Erythroblast (primary cell): ENCODE results near the gene ITPA.

Experiments
- GATA1 ChIP-seq: IDR thresholded peaks from 2 replicates; pipeline ENCODE4 v1.6.1; 2011; ENCODE audit warnings: low read depth, mild to moderate bottlenecking, control low read depth, low read length, moderate library complexity
- POLR2A ChIP-seq: IDR thresholded peaks from 2 replicates; pipeline ENCODE4 v1.6.1; 2011; ENCODE audit warnings: mild to moderate bottlenecking, low read length

DNA sequence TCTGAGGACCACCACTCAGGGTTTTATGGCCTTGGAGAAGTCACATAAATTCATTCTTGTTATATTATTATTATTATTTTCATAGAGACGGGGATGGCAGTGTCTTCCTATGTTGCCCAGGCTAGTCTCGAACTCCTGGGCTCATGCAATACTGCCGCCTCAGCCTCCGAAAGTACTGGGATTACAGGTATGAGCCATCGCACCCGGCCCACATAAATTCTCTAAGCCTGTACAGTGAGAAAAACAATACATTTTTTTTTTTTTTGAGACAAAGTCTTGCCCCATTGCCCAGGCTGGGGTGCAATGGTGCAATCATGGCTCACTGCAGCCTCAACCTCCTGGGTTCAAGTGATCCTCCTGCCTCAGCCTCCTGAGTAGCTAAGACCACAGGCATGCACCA, 48.9 kb upstream of the ITPA start:
- no peak for TF ChIP-seq POLR2A
- no peak for TF ChIP-seq GATA1
